Iris pigment epithelial cell (primary cell): ENCODE data around the gene BBS2.
"Not testable (repeated sequence)": the region's sequence is repeated elsewhere in the genome, so short reads cannot be mapped to it uniquely, and the experiment has no call there.

ENCODE experiments used
- DNase-seq: peaks from one replicate; pipeline ENCODE4 v3.0.0-alpha.2; 2011; ENCODE audit warnings: low read depth

The BBS2 gene

GRCh38 chr16:56525236-56525635 is 5.4 kb upstream of the BBS2 start:
- peak; percentile 56 for DNase-seq

- DNase-seq, result no peak
Observed at GRCh38 chr16:56520251-56520577, 390 bp upstream of the BBS2 start.

GRCh38 chr16:56518425-56518824 is 1.4 kb downstream of the BBS2 start:
- DNase-seq, result no peak

GRCh38 chr16:56517206-56517605 is 2.6 kb downstream of the BBS2 start:
- no peak for DNase-seq

GRCh38 chr16:56515665-56516064 is 4.2 kb downstream of the BBS2 start:
- no peak for DNase-seq

GRCh38 chr16:56514845-56515244 is 5.0 kb downstream of the BBS2 start:
- peak; percentile 50 for DNase-seq

GRCh38 chr16:56513972-56514371 is 5.9 kb downstream of the BBS2 start:
- peak; percentile 80 for DNase-seq

GRCh38 chr16:56513091-56513490 is 6.7 kb downstream of the BBS2 start:
- DNase-seq, result no peak

GRCh38 chr16:56512025-56512424 is 7.8 kb downstream of the BBS2 start:
- no peak for DNase-seq

- DNase-seq, result no peak
Observed at GRCh38 chr16:56510544-56510943, 9.3 kb downstream of the BBS2 start.

GRCh38 chr16:56506941-56507340 is 12.9 kb downstream of the BBS2 start:
- DNase-seq, result peak; percentile 88

- DNase-seq, result no peak
Observed at GRCh38 chr16:56505181-56505580, 14.6 kb downstream of the BBS2 start.

- no peak for DNase-seq
Observed at GRCh38 chr16:56493815-56494214, 26.0 kb downstream of the BBS2 start.

- DNase-seq, result peak; percentile 58
Observed at GRCh38 chr16:56493126-56493525, 26.7 kb downstream of the BBS2 start.

- no peak for DNase-seq
Observed at GRCh38 chr16:56491657-56492261, 28.1 kb downstream of the BBS2 start.

GRCh38 chr16:56488868-56489267 is 31.0 kb downstream of the BBS2 start:
- not testable (repeated sequence) for DNase-seq

- DNase-seq, result no peak
Observed at GRCh38 chr16:56488035-56488434, 31.8 kb downstream of the BBS2 start.

GRCh38 chr16:56483394-56483793 is 36.4 kb downstream of the BBS2 start:
- DNase-seq, result no peak

- DNase-seq, result no peak
Observed at GRCh38 chr16:56482683-56483236, 37.1 kb downstream of the BBS2 start.

- peak; percentile 81 for DNase-seq
Observed at GRCh38 chr16:56481468-56482122, 38.2 kb downstream of the BBS2 start.

- peak; percentile 27 for DNase-seq
Observed at GRCh38 chr16:56480776-56481467, 38.9 kb downstream of the BBS2 start.

GRCh38 chr16:56479469-56479868 is 40.4 kb downstream of the BBS2 start:
- no peak for DNase-seq
